GM12878 (cell line): ENCODE results near the gene NMT1. TPM values are rescaled to one million over a fixed set of nuclear protein-coding genes. Genes with fewer than 3 reads are reported as not detected.

Experiments
- ATAC-seq: fragments of 200-7000 bp; cut with Tn5 transposase; 3 replicates; pipeline ENCODE4 v1.9.1; 2020; ENCODE audit warnings: mild to moderate bottlenecking, moderate library complexity
- BruUV-seq: library from RNA; stranded (reverse); fragments of 400-500 nt; replicated peaks from 2 replicates; lab custom pipeline; 2021; lab: Mats Ljungman, UMichigan
- CTCF ChIA-PET: fragments of 300-600 bp; sonication (Branson Sonifier 250); formaldehyde crosslinking; extraction: SDS; loops from one replicate; lab custom pipeline; 2021; ENCODE audit warnings: inconsistent platforms; lab: Yijun Ruan, JAX
- POLR2A ChIA-PET: fragments of 350-600 bp; formaldehyde crosslinking; extraction: SDS; loops from one replicate; lab custom pipeline; 2021; ENCODE audit warnings: inconsistent platforms; lab: Charles Lee
- RAD21 ChIA-PET: fragments of 300-600 bp; sonication (Branson Sonifier 250); formaldehyde crosslinking; loops from one replicate; lab custom pipeline; 2023; ENCODE audit warnings: antibody characterized with exemption; ENCODE audit not compliant: unreplicated experiment; lab: Charles Lee
- SMC1A ChIA-PET: fragments of 300-600 bp; sonication (Branson Sonifier 250); formaldehyde crosslinking; loops from one replicate; lab custom pipeline; 2023; ENCODE audit not compliant: unreplicated experiment, uncharacterized antibody; lab: Charles Lee
- DNase-seq: peaks from one replicate; pipeline ENCODE4 v3.0.0-alpha.2; 2011; ENCODE audit warnings: low read depth, low spot score
- FAIRE-seq: peaks from 3 replicates; lab custom pipeline; 2011; peaks lifted over from hg19 to GRCh38; lab: Jason Lieb, UNC
- H2AFZ ChIP-seq: 2 replicates; pipeline ENCODE4 v1.6.0; 2011; ENCODE audit warnings: low read depth, low read length, control low read depth; ENCODE audit not compliant: control insufficient read depth
- H3K27ac ChIP-seq: 2 replicates; pipeline ENCODE4 v1.5.1; 2011; ENCODE audit warnings: control low read depth; ENCODE audit not compliant: control insufficient read depth, insufficient read depth
- H3K27me3 ChIP-seq, 2 experiments: replicated peaks in 1 of 2; 2 replicates each; pipeline versions ENCODE4 v1.6.0 to v1.6.1; 2011; ENCODE audit warnings: low read length in 1 of 2; ENCODE audit not compliant: control insufficient read depth in 2 of 2, insufficient read depth in 2 of 2
- H3K36me3 ChIP-seq, 2 experiments: 2 replicates each; pipeline ENCODE4 v1.5.1; 2011; ENCODE audit warnings: low read length in 1 of 2; ENCODE audit not compliant: control insufficient read depth in 2 of 2, insufficient read depth in 2 of 2
- H3K4me1 ChIP-seq: 2 replicates; pipeline ENCODE4 v1.6.1; 2011; ENCODE audit warnings: mild to moderate bottlenecking, low read length, moderate library complexity, mixed read lengths; ENCODE audit not compliant: control insufficient read depth, insufficient read depth
- H3K4me2 ChIP-seq: 2 replicates; pipeline ENCODE4 v1.6.0; 2011; ENCODE audit warnings: control low read depth; ENCODE audit not compliant: control insufficient read depth, insufficient read depth
- H3K4me3 ChIP-seq: fragments of 200-600 bp; sonication (generic); 2 replicates; pipeline ENCODE4 v1.5.1; 2016
- H3K79me2 ChIP-seq: 2 replicates; pipeline ENCODE4 v1.6.0; 2011; ENCODE audit warnings: low read length; ENCODE audit not compliant: control insufficient read depth, insufficient read depth
- H3K9ac ChIP-seq: 2 replicates; pipeline ENCODE4 v1.8.0; 2011; ENCODE audit warnings: low read length, control low read depth, mixed read lengths; ENCODE audit not compliant: control insufficient read depth, insufficient read depth
- H3K9me3 ChIP-seq: replicated peaks from 3 replicates; pipeline ENCODE4 v1.5.1; 2011; ENCODE audit warnings: mild to moderate bottlenecking, low read length; ENCODE audit not compliant: control insufficient read depth, insufficient read depth
- H4K20me1 ChIP-seq: 2 replicates; pipeline ENCODE4 v1.6.0; 2011; ENCODE audit not compliant: control insufficient read depth, insufficient read depth
- EP300 ChIP-seq, 2 experiments: fragments of 150-350 bp in 1 of 2; IDR thresholded peaks; 2 replicates each; pipeline ENCODE4 v1.6.1; 2011 to 2012; ENCODE audit warnings: low read depth in 2 of 2, low read length in 2 of 2, borderline replicate concordance in 1 of 2, improper control_type of control experiment in 1 of 2, inconsistent platforms in 1 of 2; ENCODE audit not compliant: control insufficient read depth in 1 of 2
- IRF4 ChIP-seq: IDR thresholded peaks from 2 replicates; pipeline ENCODE4 v1.6.1; 2011; ENCODE audit warnings: low read depth, low read length
- KDM1A ChIP-seq: fragments of 200-600 bp; sonication (generic); IDR thresholded peaks from 2 replicates; pipeline ENCODE4 v1.6.1; 2016; ENCODE audit warnings: borderline replicate concordance
- PML ChIP-seq: IDR thresholded peaks from 2 replicates; pipeline ENCODE4 v1.6.1; 2012; ENCODE audit warnings: low read length, inconsistent platforms
- POLR2AphosphoS5 ChIP-seq: IDR thresholded peaks from 2 replicates; pipeline ENCODE4 v1.6.1; 2011; ENCODE audit warnings: mild to moderate bottlenecking, low read length, inconsistent platforms
- RAD21 ChIP-seq: IDR thresholded peaks from 2 replicates; pipeline ENCODE4 v1.6.1; 2011; ENCODE audit warnings: mild to moderate bottlenecking, low read depth, low read length, moderate library complexity; ENCODE audit not compliant: insufficient read depth
- RBBP5 ChIP-seq: fragments of 200-600 bp; sonication (generic); conservative IDR thresholded peaks from 2 replicates; pipeline ENCODE4 v1.6.1; 2016
- SMAD1 ChIP-seq: fragments of 450-650 bp; IDR thresholded peaks from 2 replicates; pipeline ENCODE4 v1.6.1; 2018; ENCODE audit warnings: mild to moderate bottlenecking, low read depth; ENCODE audit not compliant: partially characterized antibody
- SMC3 ChIP-seq: IDR thresholded peaks from 2 replicates; pipeline ENCODE4 v1.6.1; 2011; ENCODE audit warnings: low read length, improper control_type of control experiment, borderline replicate concordance
- WGBS: methylation state at CpG from one replicate; pipeline ENCODE4 v1.1.6; 2016; ENCODE audit warnings: low lambda C conversion rate; ENCODE audit not compliant: insufficient replicate concordance, insufficient coverage; ENCODE audit errors: missing lambda C conversion rate; 5-methylcytosine and 5-hydroxymethylcytosine counted together
- in situ Hi-C: fragments of 300-500 bp; cut with MboI; formaldehyde crosslinking; loops from 9 replicates; pipeline ENCODE4 v1.14.3; 2018; ENCODE audit warnings: mixed read lengths
- intact Hi-C: fragments of 100-400 bp; cut with micrococcal nuclease; formaldehyde crosslinking; loops from one replicate; pipeline ENCODE4 v1.14.2; 2022; ENCODE audit not compliant: unreplicated experiment
- polyA plus RNA-seq, 11 experiments: library from polyadenylated mRNA; depleted of rRNA in 4 of 11; unstranded in 6 of 11; stranded (reverse) in 5 of 11; fragments of >200 nt; fragmentation: Nextera tagmentation in 4 of 11; fragmentation: Illumina TruSeq in 1 of 11; extraction: Ambion mirVana in 4 of 11; extraction: Trizol in 1 of 11; gene quantifications; 1 replicate in 1 of 11; 2 replicates in 10 of 11; pipeline versions ENCODE4 v1.2.1 to v1.2.3, GENCODE V29; 2011 to 2016; ENCODE audit warnings: inconsistent platforms in 2 of 11, missing spikeins in 2 of 11, low read depth in 1 of 11
- total RNA-seq, 4 experiments: library from RNA; depleted of rRNA in 3 of 4; stranded (reverse); fragments of >200 nt in 3 of 4; fragmentation: Illumina TruSeq in 1 of 4; extraction: Trizol in 1 of 4; gene quantifications; 2 replicates each; pipeline versions ENCODE4 v1.2.1 to v1.2.3, GENCODE V29; 2013 to 2021
- TF ChIP-seq, protein P1 (sequence below): fragments of 450-650 bp; IDR thresholded peaks from 2 replicates; pipeline ENCODE4 v1.6.1; 2018; ENCODE audit warnings: borderline replicate concordance, mild to moderate bottlenecking; ENCODE audit not compliant: partially characterized antibody
- TF ChIP-seq, protein P2 (sequence below): fragments of 450-650 bp; IDR thresholded peaks from 2 replicates; pipeline ENCODE4 v1.6.1; 2016; ENCODE audit warnings: mild to moderate bottlenecking, moderate library complexity, borderline replicate concordance
- TF ChIP-seq, protein P3 (sequence below): fragments of 450-650 bp; conservative IDR thresholded peaks from 2 replicates; pipeline ENCODE4 v1.6.1; 2017; ENCODE audit warnings: mild to moderate bottlenecking, moderate library complexity

Gene NMT1
- total and polyA plus RNA-seq, 10 of the 15 experiments (the other 5 are each of a cell fraction or from before 2014, with no cell fraction given), result 96.7 to 395 (median 222) TPM

DNA sequence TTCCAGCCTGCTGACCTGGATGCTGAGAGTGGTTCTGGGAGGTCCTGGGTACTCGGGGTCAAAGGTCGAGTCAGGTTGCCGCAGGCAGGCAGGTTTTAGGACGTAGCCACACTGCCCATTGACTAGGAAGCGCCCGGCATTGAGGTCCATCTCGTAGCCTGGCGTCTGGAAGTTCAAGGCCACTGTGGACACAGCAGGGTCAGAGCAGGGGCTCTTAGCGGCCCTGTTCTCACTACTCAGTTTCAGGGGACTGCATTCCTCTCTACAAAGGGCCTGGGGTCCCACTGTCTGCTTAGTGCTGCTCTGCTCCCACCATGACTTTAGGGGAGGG, 52.3 kb downstream of the NMT1 start:
- TF ChIP-seq, protein P1, sequence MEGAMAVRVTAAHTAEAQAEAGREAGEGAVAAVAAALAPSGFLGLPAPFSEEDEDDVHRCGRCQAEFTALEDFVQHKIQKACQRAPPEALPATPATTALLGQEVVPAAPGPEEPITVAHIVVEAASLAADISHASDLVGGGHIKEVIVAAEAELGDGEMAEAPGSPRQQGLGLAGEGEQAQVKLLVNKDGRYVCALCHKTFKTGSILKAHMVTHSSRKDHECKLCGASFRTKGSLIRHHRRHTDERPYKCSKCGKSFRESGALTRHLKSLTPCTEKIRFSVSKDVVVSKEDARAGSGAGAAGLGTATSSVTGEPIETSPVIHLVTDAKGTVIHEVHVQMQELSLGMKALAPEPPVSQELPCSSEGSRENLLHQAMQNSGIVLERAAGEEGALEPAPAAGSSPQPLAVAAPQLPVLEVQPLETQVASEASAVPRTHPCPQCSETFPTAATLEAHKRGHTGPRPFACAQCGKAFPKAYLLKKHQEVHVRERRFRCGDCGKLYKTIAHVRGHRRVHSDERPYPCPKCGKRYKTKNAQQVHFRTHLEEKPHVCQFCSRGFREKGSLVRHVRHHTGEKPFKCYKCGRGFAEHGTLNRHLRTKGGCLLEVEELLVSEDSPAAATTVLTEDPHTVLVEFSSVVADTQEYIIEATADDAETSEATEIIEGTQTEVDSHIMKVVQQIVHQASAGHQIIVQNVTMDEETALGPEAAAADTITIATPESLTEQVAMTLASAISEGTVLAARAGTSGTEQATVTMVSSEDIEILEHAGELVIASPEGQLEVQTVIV, result no peak
- no peak for TF ChIP-seq RAD21
- TF ChIP-seq, protein P2, sequence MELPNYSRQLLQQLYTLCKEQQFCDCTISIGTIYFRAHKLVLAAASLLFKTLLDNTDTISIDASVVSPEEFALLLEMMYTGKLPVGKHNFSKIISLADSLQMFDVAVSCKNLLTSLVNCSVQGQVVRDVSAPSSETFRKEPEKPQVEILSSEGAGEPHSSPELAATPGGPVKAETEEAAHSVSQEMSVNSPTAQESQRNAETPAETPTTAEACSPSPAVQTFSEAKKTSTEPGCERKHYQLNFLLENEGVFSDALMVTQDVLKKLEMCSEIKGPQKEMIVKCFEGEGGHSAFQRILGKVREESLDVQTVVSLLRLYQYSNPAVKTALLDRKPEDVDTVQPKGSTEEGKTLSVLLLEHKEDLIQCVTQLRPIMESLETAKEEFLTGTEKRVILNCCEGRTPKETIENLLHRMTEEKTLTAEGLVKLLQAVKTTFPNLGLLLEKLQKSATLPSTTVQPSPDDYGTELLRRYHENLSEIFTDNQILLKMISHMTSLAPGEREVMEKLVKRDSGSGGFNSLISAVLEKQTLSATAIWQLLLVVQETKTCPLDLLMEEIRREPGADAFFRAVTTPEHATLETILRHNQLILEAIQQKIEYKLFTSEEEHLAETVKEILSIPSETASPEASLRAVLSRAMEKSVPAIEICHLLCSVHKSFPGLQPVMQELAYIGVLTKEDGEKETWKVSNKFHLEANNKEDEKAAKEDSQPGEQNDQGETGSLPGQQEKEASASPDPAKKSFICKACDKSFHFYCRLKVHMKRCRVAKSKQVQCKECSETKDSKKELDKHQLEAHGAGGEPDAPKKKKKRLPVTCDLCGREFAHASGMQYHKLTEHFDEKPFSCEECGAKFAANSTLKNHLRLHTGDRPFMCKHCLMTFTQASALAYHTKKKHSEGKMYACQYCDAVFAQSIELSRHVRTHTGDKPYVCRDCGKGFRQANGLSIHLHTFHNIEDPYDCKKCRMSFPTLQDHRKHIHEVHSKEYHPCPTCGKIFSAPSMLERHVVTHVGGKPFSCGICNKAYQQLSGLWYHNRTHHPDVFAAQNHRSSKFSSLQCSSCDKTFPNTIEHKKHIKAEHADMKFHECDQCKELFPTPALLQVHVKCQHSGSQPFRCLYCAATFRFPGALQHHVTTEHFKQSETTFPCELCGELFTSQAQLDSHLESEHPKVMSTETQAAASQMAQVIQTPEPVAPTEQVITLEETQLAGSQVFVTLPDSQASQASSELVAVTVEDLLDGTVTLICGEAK, result no peak
- no peak for TF ChIP-seq RBBP5
- no peak for TF ChIP-seq PML
- TF ChIP-seq POLR2AphosphoS5, result no peak
- TF ChIP-seq, protein P3, sequence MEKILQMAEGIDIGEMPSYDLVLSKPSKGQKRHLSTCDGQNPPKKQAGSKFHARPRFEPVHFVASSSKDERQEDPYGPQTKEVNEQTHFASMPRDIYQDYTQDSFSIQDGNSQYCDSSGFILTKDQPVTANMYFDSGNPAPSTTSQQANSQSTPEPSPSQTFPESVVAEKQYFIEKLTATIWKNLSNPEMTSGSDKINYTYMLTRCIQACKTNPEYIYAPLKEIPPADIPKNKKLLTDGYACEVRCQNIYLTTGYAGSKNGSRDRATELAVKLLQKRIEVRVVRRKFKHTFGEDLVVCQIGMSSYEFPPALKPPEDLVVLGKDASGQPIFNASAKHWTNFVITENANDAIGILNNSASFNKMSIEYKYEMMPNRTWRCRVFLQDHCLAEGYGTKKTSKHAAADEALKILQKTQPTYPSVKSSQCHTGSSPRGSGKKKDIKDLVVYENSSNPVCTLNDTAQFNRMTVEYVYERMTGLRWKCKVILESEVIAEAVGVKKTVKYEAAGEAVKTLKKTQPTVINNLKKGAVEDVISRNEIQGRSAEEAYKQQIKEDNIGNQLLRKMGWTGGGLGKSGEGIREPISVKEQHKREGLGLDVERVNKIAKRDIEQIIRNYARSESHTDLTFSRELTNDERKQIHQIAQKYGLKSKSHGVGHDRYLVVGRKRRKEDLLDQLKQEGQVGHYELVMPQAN, result no peak
- no peak for TF ChIP-seq KDM1A
- no peak for TF ChIP-seq SMAD1
- no peak for TF ChIP-seq EP300 (IDR thresholded peaks at IDR 0.05; ENCODE audit: borderline replicate concordance in 1 of 2, control insufficient read depth in 1 of 2, low read depth in 2 of 2, low read length in 2 of 2)
- no peak for TF ChIP-seq IRF4
- TF ChIP-seq SMC3, result no peak
- Histone ChIP-seq H2AFZ (no peak overlapping the region), H3K4me2 (no peak overlapping the region), H3K4me1 (peaks cover 11% of the 10 kb centered on the region; the same call in 1 of the 2 replicates), H3K4me3 (no peak overlapping the region), H3K79me2 (no peaks in the 10 kb centered on the region), H3K27me3 (no peaks in the 10 kb centered on the region), H3K9me3 (no peaks in the 10 kb centered on the region), H4K20me1 (no peaks in the 10 kb centered on the region), H3K27ac (no peak overlapping the region), H3K36me3 (peaks cover 4 to 6% of the 10 kb centered on the region in 2 experiments; a peak in 3 of 4 replicates), H3K9ac (no peak overlapping the region)
- BruUV-seq, result no TSS peak
- in situ Hi-C loops (no loop called here), intact Hi-C loops (loop anchor here (5.0 kb wide), 1 partner anchor 191 kb away; no protein-coding TSS in a partner anchor)
- ATAC-seq (no peak), FAIRE-seq (no peak), DNase-seq (no peak)
- RAD21 ChIA-PET, result no interaction called here
- POLR2A ChIA-PET, result no interaction called here
- WGBS, result 57% methylated on average over 9 of the region's 9 CpGs
- CTCF ChIA-PET, result no interaction called here
- SMC1A ChIA-PET, result no interaction called here
